Activated naive CD4-positive, alpha-beta T cell treated with anti-CD3 and anti-CD28 coated beads, Interleukin-2, amount 50 U/mL, for 24 hours (primary cell): ENCODE measurements around the gene GAS2L1.

Experiments
- H3K27ac Mint-ChIP-seq: one replicate; pipeline ENCODE4 v1.8.0; 2021; ENCODE audit warnings: mild to moderate bottlenecking, mixed read lengths
- H3K27me3 Mint-ChIP-seq: one replicate; pipeline ENCODE4 v1.8.0; 2021; ENCODE audit warnings: mixed read lengths
- H3K36me3 Mint-ChIP-seq: one replicate; pipeline ENCODE4 v1.8.0; 2021; ENCODE audit warnings: mixed read lengths
- H3K4me1 Mint-ChIP-seq: one replicate; pipeline ENCODE4 v1.8.0; 2021; ENCODE audit warnings: mixed read lengths
- H3K4me3 Mint-ChIP-seq: one replicate; pipeline ENCODE4 v1.8.0; 2021; ENCODE audit warnings: mild to moderate bottlenecking, mixed read lengths
- H3K9me3 Mint-ChIP-seq: one replicate; pipeline ENCODE4 v1.8.0; 2021; ENCODE audit warnings: mixed read lengths

Gene GAS2L1

GRCh38 chr22:29327089-29327764 lies 20.8 kb downstream of the GAS2L1 start:
- no peak overlapping the region for H3K27ac Mint-ChIP-seq
- no peak overlapping the region for H3K4me3 Mint-ChIP-seq
- H3K27me3 Mint-ChIP-seq: no peaks in the 10 kb centered on the region
- H3K4me1 Mint-ChIP-seq: no peaks in the 10 kb centered on the region
- peaks cover 2% of the 10 kb centered on the region for H3K36me3 Mint-ChIP-seq
- H3K9me3 Mint-ChIP-seq: no peaks in the 10 kb centered on the region

- H3K4me1 Mint-ChIP-seq: no peaks in the 10 kb centered on the region
- H3K36me3 Mint-ChIP-seq: peaks cover 2% of the 10 kb centered on the region
- H3K27ac Mint-ChIP-seq: no peak overlapping the region
- no peaks in the 10 kb centered on the region for H3K27me3 Mint-ChIP-seq
- H3K4me3 Mint-ChIP-seq: no peak overlapping the region
- H3K9me3 Mint-ChIP-seq: no peaks in the 10 kb centered on the region
Measured at GRCh38 chr22:29328055-29328454, 21.6 kb downstream of the GAS2L1 start.

- no peaks in the 10 kb centered on the region for H3K27me3 Mint-ChIP-seq
- no peaks in the 10 kb centered on the region for H3K9me3 Mint-ChIP-seq
- H3K36me3 Mint-ChIP-seq: peaks cover 2% of the 10 kb centered on the region
- H3K4me3 Mint-ChIP-seq: no peak overlapping the region
- H3K27ac Mint-ChIP-seq: no peak overlapping the region
- H3K4me1 Mint-ChIP-seq: no peaks in the 10 kb centered on the region
Measured at GRCh38 chr22:29328566-29329500, 22.4 kb downstream of the GAS2L1 start.

- Mint-ChIP-seq H3K4me1 (no peaks in the 10 kb centered on the region), H3K9me3 (no peaks in the 10 kb centered on the region), H3K4me3 (no peak overlapping the region), H3K27ac (no peak overlapping the region), H3K36me3 (peaks cover 2% of the 10 kb centered on the region), H3K27me3 (no peaks in the 10 kb centered on the region)
Measured at GRCh38 chr22:29329581-29329980, 23.1 kb downstream of the GAS2L1 start.

GRCh38 chr22:29330291-29330690 lies 23.8 kb downstream of the GAS2L1 start:
- Mint-ChIP-seq H3K27ac (no peak overlapping the region), H3K4me1 (no peaks in the 10 kb centered on the region), H3K27me3 (no peaks in the 10 kb centered on the region), H3K4me3 (no peak overlapping the region), H3K36me3 (peaks cover 2% of the 10 kb centered on the region), H3K9me3 (no peaks in the 10 kb centered on the region)

- peaks cover 2% of the 10 kb centered on the region for H3K36me3 Mint-ChIP-seq
- H3K27me3 Mint-ChIP-seq: no peaks in the 10 kb centered on the region
- no peak overlapping the region for H3K27ac Mint-ChIP-seq
- no peak overlapping the region for H3K4me3 Mint-ChIP-seq
- no peaks in the 10 kb centered on the region for H3K4me1 Mint-ChIP-seq
- no peaks in the 10 kb centered on the region for H3K9me3 Mint-ChIP-seq
Measured at GRCh38 chr22:29330753-29331152, 24.3 kb downstream of the GAS2L1 start.

GRCh38 chr22:29331213-29331612 lies 24.8 kb downstream of the GAS2L1 start:
- Mint-ChIP-seq H3K27me3 (no peaks in the 10 kb centered on the region), H3K9me3 (no peaks in the 10 kb centered on the region), H3K36me3 (peaks cover 2% of the 10 kb centered on the region), H3K4me3 (no peak overlapping the region), H3K27ac (no peak overlapping the region), H3K4me1 (no peaks in the 10 kb centered on the region)

GRCh38 chr22:29331658-29332300 lies 25.3 kb downstream of the GAS2L1 start:
- H3K4me1 Mint-ChIP-seq: no peaks in the 10 kb centered on the region
- no peaks in the 10 kb centered on the region for H3K27me3 Mint-ChIP-seq
- no peak overlapping the region for H3K4me3 Mint-ChIP-seq
- H3K36me3 Mint-ChIP-seq: peaks cover under 1% of the 10 kb centered on the region
- no peak overlapping the region for H3K27ac Mint-ChIP-seq
- H3K9me3 Mint-ChIP-seq: no peaks in the 10 kb centered on the region

GRCh38 chr22:29332886-29333496 lies 26.5 kb downstream of the GAS2L1 start:
- H3K36me3 Mint-ChIP-seq: peaks cover 3% of the 10 kb centered on the region
- H3K4me3 Mint-ChIP-seq: no peak overlapping the region
- H3K9me3 Mint-ChIP-seq: no peaks in the 10 kb centered on the region
- no peak overlapping the region for H3K27ac Mint-ChIP-seq
- no peaks in the 10 kb centered on the region for H3K4me1 Mint-ChIP-seq
- H3K27me3 Mint-ChIP-seq: no peaks in the 10 kb centered on the region

- H3K27ac Mint-ChIP-seq: no peak overlapping the region
- peaks cover 3% of the 10 kb centered on the region for H3K36me3 Mint-ChIP-seq
- no peaks in the 10 kb centered on the region for H3K4me1 Mint-ChIP-seq
- no peaks in the 10 kb centered on the region for H3K9me3 Mint-ChIP-seq
- no peak overlapping the region for H3K4me3 Mint-ChIP-seq
- no peaks in the 10 kb centered on the region for H3K27me3 Mint-ChIP-seq
Measured at GRCh38 chr22:29334148-29334547, 27.7 kb downstream of the GAS2L1 start.

- Mint-ChIP-seq H3K27ac (no peak overlapping the region), H3K9me3 (no peaks in the 10 kb centered on the region), H3K4me3 (no peak overlapping the region), H3K4me1 (no peaks in the 10 kb centered on the region), H3K27me3 (no peaks in the 10 kb centered on the region), H3K36me3 (peaks cover 3% of the 10 kb centered on the region)
Measured at GRCh38 chr22:29334696-29335344, 28.4 kb downstream of the GAS2L1 start.

GRCh38 chr22:29335656-29336055 lies 29.2 kb downstream of the GAS2L1 start:
- H3K4me3 Mint-ChIP-seq: no peak overlapping the region
- peaks cover 3% of the 10 kb centered on the region for H3K36me3 Mint-ChIP-seq
- H3K27me3 Mint-ChIP-seq: no peaks in the 10 kb centered on the region
- H3K27ac Mint-ChIP-seq: no peak overlapping the region
- H3K9me3 Mint-ChIP-seq: no peaks in the 10 kb centered on the region
- H3K4me1 Mint-ChIP-seq: no peaks in the 10 kb centered on the region

- H3K9me3 Mint-ChIP-seq: no peaks in the 10 kb centered on the region
- no peak overlapping the region for H3K4me3 Mint-ChIP-seq
- H3K4me1 Mint-ChIP-seq: no peaks in the 10 kb centered on the region
- H3K36me3 Mint-ChIP-seq: peaks cover 3% of the 10 kb centered on the region
- no peaks in the 10 kb centered on the region for H3K27me3 Mint-ChIP-seq
- H3K27ac Mint-ChIP-seq: no peak overlapping the region
Measured at GRCh38 chr22:29336751-29337490, 30.5 kb downstream of the GAS2L1 start.

- H3K4me1 Mint-ChIP-seq: no peaks in the 10 kb centered on the region
- H3K36me3 Mint-ChIP-seq: peaks cover 3% of the 10 kb centered on the region
- H3K27ac Mint-ChIP-seq: no peak overlapping the region
- no peak overlapping the region for H3K4me3 Mint-ChIP-seq
- no peaks in the 10 kb centered on the region for H3K27me3 Mint-ChIP-seq
- H3K9me3 Mint-ChIP-seq: no peaks in the 10 kb centered on the region
Measured at GRCh38 chr22:29337631-29338284, 31.3 kb downstream of the GAS2L1 start.
